Measurements from ENCODE around the gene NFKBIZ. TPM values are rescaled to one million over a fixed set of nuclear protein-coding genes. Genes with fewer than 3 reads are reported as not detected.

NFKBIZ gene
- total and polyA plus RNA-seq, 11 donors: 5.6 to 44.8 (median 9.9) TPM

GRCh38 chr3:101854608-101855304, 5.4 kb downstream of the NFKBIZ start:
- DNase-seq (no peak), ATAC-seq (no peak)
- intact Hi-C loops (cut with DNase I): loop anchor here in 4 of 10 donors (5.0 kb wide), 3 partner anchors 37 to 47 kb away; no protein-coding TSS in a partner anchor
- Histone ChIP-seq H3K9me3 (no peaks in the 10 kb centered on the region), H3K4me1 (peaks cover 0 to 67% (median 15%) of the 10 kb centered on the region in 12 donors), H3K4me3 (no peak overlapping the region), H3K27ac (no peak overlapping the region), H3K36me3 (peaks cover 3 to 88% (median 78%) of the 10 kb centered on the region in 9 donors), H3K27me3 (no peaks in the 10 kb centered on the region)
- 95 to 98% (median 96%) methylated on average over 2 of the region's 2 CpGs for WGBS, 4 donors
- TF ChIP-seq CTCF (IDR thresholded peaks at IDR 0.05) (no peak), POLR2A (IDR thresholded peaks at IDR 0.05) (no peak)

- TF ChIP-seq CTCF (IDR thresholded peaks at IDR 0.05): no peak
- no peak for TF ChIP-seq POLR2A (IDR thresholded peaks at IDR 0.05)
- Histone ChIP-seq H3K4me3 (peak overlapping the region in 3 of 12 donors; percentile 1 to 9 (median 7)), H3K27ac (peak overlapping the region in 1 of 12 donors; percentile 23), H3K36me3 (peaks cover 3 to 100% (median 95%) of the 10 kb centered on the region in 9 donors), H3K27me3 (no peaks in the 10 kb centered on the region), H3K9me3 (no peaks in the 10 kb centered on the region), H3K4me1 (peaks cover 0 to 56% (median 5%) of the 10 kb centered on the region in 12 donors)
- ATAC-seq (no peak), DNase-seq (no peak)
- intact Hi-C loops (cut with DNase I): no loop called here
- WGBS, 4 donors: 83 to 91% (median 88%) methylated on average over 8 of the region's 8 CpGs
Measured at GRCh38 chr3:101857301-101857741, 8.0 kb downstream of the NFKBIZ start.

- intact Hi-C loops (cut with DNase I): no loop called here
- H3K4me1 ChIP-seq: peaks cover 0 to 44% (median 2%) of the 10 kb centered on the region in 12 donors
- ATAC-seq (no peak), DNase-seq (no peak)
- H3K4me3 ChIP-seq: no peak overlapping the region
- no peaks in the 10 kb centered on the region for H3K9me3 ChIP-seq
- TF ChIP-seq CTCF (IDR thresholded peaks at IDR 0.05) (no peak), POLR2A (IDR thresholded peaks at IDR 0.05) (no peak)
- H3K27me3 ChIP-seq: no peaks in the 10 kb centered on the region
- peaks cover 0 to 97% (median 86%) of the 10 kb centered on the region in 9 donors for H3K36me3 ChIP-seq
- WGBS, 4 donors: 86 to 90% (median 89%) methylated on average over 4 of the region's 4 CpGs
- H3K27ac ChIP-seq: no peak overlapping the region
Measured at GRCh38 chr3:101858464-101859030, 9.2 kb downstream of the NFKBIZ start.

GRCh38 chr3:101859882-101860448, 10.7 kb downstream of the NFKBIZ start:
- ATAC-seq: no peak
- Histone ChIP-seq H3K36me3 (peaks cover 0 to 83% (median 71%) of the 10 kb centered on the region in 9 donors), H3K4me3 (no peak overlapping the region), H3K9me3 (no peaks in the 10 kb centered on the region), H3K27ac (no peak overlapping the region), H3K4me1 (peaks cover 0 to 31% (median 0%) of the 10 kb centered on the region in 12 donors), H3K27me3 (no peaks in the 10 kb centered on the region)
- DNase-seq: no peak
- intact Hi-C loops (cut with DNase I): loop anchor here in 3 of 10 donors (10.0 kb wide), 3 partner anchors 45 to 245 kb away; no protein-coding TSS in a partner anchor
- TF ChIP-seq POLR2A (IDR thresholded peaks at IDR 0.05) (no peak), CTCF (IDR thresholded peaks at IDR 0.05) (no peak)
- WGBS, 4 donors: 93 to 97% (median 94%) methylated on average over 5 of the region's 5 CpGs
